ENCODE measurements around the gene TST. TPM values are rescaled to one million over a fixed set of nuclear protein-coding genes. Genes with fewer than 3 reads are reported as not detected.

TST gene
- 1 to 10 TPM; 7.2 to 8.3 TPM for total RNA-seq

- CTCF ChIA-PET = interaction anchor here (0.6 to 3.1 kb wide), 9 partner anchors 17 to 178 kb away, joined by 3 to 14 read pairs (median 3); no protein-coding TSS in a partner anchor
- H3K4me3 Mint-ChIP-seq = peak within 1 kb of the TSS; percentile 90
- H3K9me3 Mint-ChIP-seq = no peaks in the 10 kb centered on the region
- H3K36me3 Mint-ChIP-seq (ENCODE audit: low read depth) = no peaks in the 10 kb centered on the region
- peak within 1 kb of the TSS; percentile 74 for H3K27ac Mint-ChIP-seq
- H3K27me3 Mint-ChIP-seq = no peaks in the 10 kb centered on the region
- POLR2A ChIA-PET = interaction anchor here (0.8 to 2.0 kb wide), 7 partner anchors 60 to 243 kb away, joined by 3 to 6 read pairs (median 4); partner anchors contain the start of genes IFT27 and IL2RB
- H3K4me1 Mint-ChIP-seq = peaks cover 20% of the 10 kb centered on the region
- DNase-seq = peak; percentile 63
Observed at GRCh38 chr22:37019309-37020191, at the start of gene TST, which contains the start of gene MPST. TST (minus strand) TSS chr22:37019447; CDS start chr22:37018732, 715 bp downstream. MPST (plus strand) TSS chr22:37019742; CDS start chr22:37019837, 95 bp downstream.

- no peak overlapping the region for H3K27ac Mint-ChIP-seq
- POLR2A ChIA-PET = interaction anchor here (0.7 to 0.8 kb wide), 2 partner anchors 11 to 63 kb away, joined by 3 read pairs; no protein-coding TSS in a partner anchor
- DNase-seq = no peak
- CTCF ChIA-PET = no interaction called here
- H3K4me3 Mint-ChIP-seq = no peak overlapping the region
- peaks cover 14% of the 10 kb centered on the region for H3K27me3 Mint-ChIP-seq
- no peaks in the 10 kb centered on the region for H3K4me1 Mint-ChIP-seq
- peaks cover 7% of the 10 kb centered on the region for H3K36me3 Mint-ChIP-seq (ENCODE audit: low read depth)
- H3K9me3 Mint-ChIP-seq = no peaks in the 10 kb centered on the region
Observed at GRCh38 chr22:37068859-37069258, 49.6 kb upstream of the TST start.

GRCh38 chr22:37067428-37067827 is 48.2 kb upstream of the TST start:
- H3K9me3 Mint-ChIP-seq = no peaks in the 10 kb centered on the region
- H3K27me3 Mint-ChIP-seq = peaks cover 14% of the 10 kb centered on the region
- H3K4me1 Mint-ChIP-seq = peaks cover 7% of the 10 kb centered on the region
- H3K36me3 Mint-ChIP-seq (ENCODE audit: low read depth) = peaks cover 7% of the 10 kb centered on the region
- ChIA-PET POLR2A (no interaction called here), CTCF (interaction anchor here (1.1 kb wide), 1 partner anchor 10 kb away, joined by 3 read pairs; no protein-coding TSS in a partner anchor)
- H3K4me3 Mint-ChIP-seq = no peak overlapping the region
- no peak overlapping the region for H3K27ac Mint-ChIP-seq
- DNase-seq = no peak

GRCh38 chr22:37065961-37066360 is 46.7 kb upstream of the TST start:
- peaks cover 7% of the 10 kb centered on the region for H3K36me3 Mint-ChIP-seq (ENCODE audit: low read depth)
- H3K4me3 Mint-ChIP-seq = no peak overlapping the region
- ChIA-PET POLR2A (interaction anchor here (1.0 to 1.2 kb wide), 2 partner anchors 11 to 20 kb away, joined by 3 to 4 read pairs; no protein-coding TSS in a partner anchor), CTCF (no interaction called here)
- H3K9me3 Mint-ChIP-seq = no peaks in the 10 kb centered on the region
- no peak for DNase-seq
- peaks cover 14% of the 10 kb centered on the region for H3K27me3 Mint-ChIP-seq
- no peak overlapping the region for H3K27ac Mint-ChIP-seq
- H3K4me1 Mint-ChIP-seq = peaks cover 18% of the 10 kb centered on the region

- H3K27ac Mint-ChIP-seq = no peak overlapping the region
- CTCF ChIA-PET = no interaction called here
- POLR2A ChIA-PET = interaction anchor here (1.0 kb wide), 1 partner anchor 19 kb away, joined by 3 read pairs; no protein-coding TSS in a partner anchor
Observed at GRCh38 chr22:37065180-37065579, 45.9 kb upstream of the TST start.

GRCh38 chr22:37064553-37064952 is 45.3 kb upstream of the TST start:
- no peaks in the 10 kb centered on the region for H3K9me3 Mint-ChIP-seq
- CTCF ChIA-PET = no interaction called here
- H3K27me3 Mint-ChIP-seq = peaks cover 10% of the 10 kb centered on the region
- peaks cover 7% of the 10 kb centered on the region for H3K36me3 Mint-ChIP-seq (ENCODE audit: low read depth)
- peaks cover 32% of the 10 kb centered on the region for H3K4me1 Mint-ChIP-seq
- H3K4me3 Mint-ChIP-seq = no peak overlapping the region
- POLR2A ChIA-PET = interaction anchor here (1.0 kb wide), 1 partner anchor 9 kb away, joined by 3 read pairs; no protein-coding TSS in a partner anchor
- peak overlapping the region; percentile 19 for H3K27ac Mint-ChIP-seq
- no peak for DNase-seq

More at GRCh38 chr22:37065180-37065579, 45.9 kb upstream of the TST start:
- no peak for DNase-seq
- Mint-ChIP-seq H3K9me3 (no peaks in the 10 kb centered on the region), H3K36me3 (ENCODE audit: low read depth) (peaks cover 7% of the 10 kb centered on the region), H3K27me3 (peaks cover 14% of the 10 kb centered on the region), H3K4me3 (no peak overlapping the region), H3K4me1 (peaks cover 26% of the 10 kb centered on the region)

- POLR2A ChIA-PET = interaction anchor here (1.0 kb wide), 1 partner anchor 8 kb away, joined by 3 read pairs; no protein-coding TSS in a partner anchor
- no peak overlapping the region for H3K4me3 Mint-ChIP-seq
- no peak for DNase-seq
- no peaks in the 10 kb centered on the region for H3K9me3 Mint-ChIP-seq
- H3K27ac Mint-ChIP-seq = peak overlapping the region; percentile 19
- peaks cover 7% of the 10 kb centered on the region for H3K36me3 Mint-ChIP-seq (ENCODE audit: low read depth)
- peaks cover 7% of the 10 kb centered on the region for H3K27me3 Mint-ChIP-seq
- peaks cover 33% of the 10 kb centered on the region for H3K4me1 Mint-ChIP-seq
- CTCF ChIA-PET = no interaction called here
Observed at GRCh38 chr22:37063431-37064420, 44.5 kb upstream of the TST start.

- peaks cover 8% of the 10 kb centered on the region for H3K36me3 Mint-ChIP-seq (ENCODE audit: low read depth)
- CTCF ChIA-PET = no interaction called here
- H3K27ac Mint-ChIP-seq = no peak overlapping the region
Observed at GRCh38 chr22:37062702-37063381, 43.6 kb upstream of the TST start.

GRCh38 chr22:37062376-37062675 is 43.1 kb upstream of the TST start:
- no peak for DNase-seq
- peaks cover 33% of the 10 kb centered on the region for H3K4me1 Mint-ChIP-seq
- no peaks in the 10 kb centered on the region for H3K9me3 Mint-ChIP-seq
- no peak overlapping the region for H3K4me3 Mint-ChIP-seq
- no peak overlapping the region for H3K27ac Mint-ChIP-seq
- ChIA-PET CTCF (no interaction called here), POLR2A (interaction anchor here (2.9 kb wide), 1 partner anchor 10 kb away, joined by 9 read pairs; no protein-coding TSS in a partner anchor)
- H3K36me3 Mint-ChIP-seq (ENCODE audit: low read depth) = peaks cover 11% of the 10 kb centered on the region
- no peaks in the 10 kb centered on the region for H3K27me3 Mint-ChIP-seq

More at GRCh38 chr22:37062702-37063381, 43.6 kb upstream of the TST start:
- H3K27me3 Mint-ChIP-seq = peaks cover under 1% of the 10 kb centered on the region
- H3K4me3 Mint-ChIP-seq = no peak overlapping the region
- POLR2A ChIA-PET = interaction anchor here (2.9 kb wide), 1 partner anchor 10 kb away, joined by 9 read pairs; no protein-coding TSS in a partner anchor
- H3K9me3 Mint-ChIP-seq = no peaks in the 10 kb centered on the region
- no peak for DNase-seq
- peaks cover 33% of the 10 kb centered on the region for H3K4me1 Mint-ChIP-seq

- ChIA-PET POLR2A (interaction anchor here (1.3 to 2.9 kb wide), 3 partner anchors 9 to 88 kb away, joined by 3 to 9 read pairs (median 5); partner anchors contain the start of genes IL2RB and KCTD17), CTCF (interaction anchor here (1.1 to 1.6 kb wide), 3 partner anchors 16 to 18 kb away, joined by 3 to 4 read pairs (median 4); no protein-coding TSS in a partner anchor)
- H3K9me3 Mint-ChIP-seq = no peaks in the 10 kb centered on the region
- H3K4me1 Mint-ChIP-seq = peaks cover 33% of the 10 kb centered on the region
- peaks cover 11% of the 10 kb centered on the region for H3K36me3 Mint-ChIP-seq (ENCODE audit: low read depth)
- H3K4me3 Mint-ChIP-seq = no peak overlapping the region
- DNase-seq = no peak
- peak overlapping the region; percentile 26 for H3K27ac Mint-ChIP-seq
- no peaks in the 10 kb centered on the region for H3K27me3 Mint-ChIP-seq
Observed at GRCh38 chr22:37061611-37062375, 42.5 kb upstream of the TST start.

Data from activated CD4-positive, alpha-beta memory T cell treated with anti-CD3 and anti-CD28 coated beads, Interleukin-2, amount 10 ng/mL, durations not matched to agents 7 days and 5 days (primary cell).